Peyer's patch (tissue), 4 donors: ENCODE data around the gene STX1A.

ENCODE experiments used
- CTCF ChIP-seq, 6 experiments: fragments of 450-650 bp in 4 of 6; fragments of 200-600 bp in 2 of 6; sonication (generic) in 1 of 6; IDR thresholded peaks; one replicate each; pipeline ENCODE4 v1.5.1; 2017 to 2019; ENCODE audit warnings: antibody characterized with exemption in 6 of 6, mild to moderate bottlenecking in 3 of 6, moderate library complexity in 1 of 6
- POLR2A ChIP-seq, 2 donors: fragments of 450-650 bp; IDR thresholded peaks; one replicate each; pipeline ENCODE4 v1.5.1; 2017; ENCODE audit warnings: antibody characterized with exemption in 2 of 2, mild to moderate bottlenecking in 2 of 2, moderate library complexity in 2 of 2

GRCh38 chr7:73742338-73742752 lies 22.9 kb upstream of the STX1A start:
- TF ChIP-seq POLR2A (IDR thresholded peaks at IDR 0.05): no peak
- peak in 1 of 6 experiments; percentile 16 for TF ChIP-seq CTCF (IDR thresholded peaks at IDR 0.05)
